Thyroid gland (tissue), 4 donors: Measurements from ENCODE around the gene NECTIN2. TPM values are rescaled to one million over a fixed set of nuclear protein-coding genes. Genes with fewer than 3 reads are reported as not detected.

Experiments
- DNase-seq, 2 donors: peaks; one replicate each; pipeline ENCODE4 v3.0.0-alpha.2; 2019
- H3K27ac ChIP-seq, 3 donors: fragments of 200-600 bp; sonication (generic); 1 replicate in 2 of 3; 2 replicates in 1 of 3; pipeline ENCODE4 v1.5.1; 2016 to 2019; ENCODE audit warnings: mild to moderate bottlenecking in 1 of 3, moderate library complexity in 1 of 3
- H3K27me3 ChIP-seq: fragments of 200-600 bp; sonication (generic); one replicate; pipeline ENCODE4 v1.5.1; 2019
- H3K36me3 ChIP-seq, 2 donors: fragments of 200-600 bp; sonication (generic); one replicate each; pipeline ENCODE4 v1.5.1; 2016 to 2019
- H3K4me1 ChIP-seq, 2 donors: fragments of 200-600 bp; sonication (generic); one replicate each; pipeline ENCODE4 v1.5.1; 2017 to 2019
- H3K4me3 ChIP-seq, 3 donors: fragments of 200-600 bp; sonication (generic); replicated peaks in 1 of 3; 1 replicate in 2 of 3; 2 replicates in 1 of 3; pipeline ENCODE4 v1.5.1; 2016; ENCODE audit warnings: mild to moderate bottlenecking in 1 of 3
- H3K9me3 ChIP-seq: fragments of 200-600 bp; sonication (generic); one replicate; pipeline ENCODE4 v1.5.1; 2017
- CTCF ChIP-seq, 6 experiments: fragments of 200-600 bp in 3 of 6; fragments of 450-650 bp in 3 of 6; sonication (generic) in 3 of 6; IDR thresholded peaks; one replicate each; pipeline ENCODE4 v1.5.1; 2016 to 2019; ENCODE audit warnings: antibody characterized with exemption in 6 of 6, mild to moderate bottlenecking in 2 of 6, inconsistent platforms in 1 of 6, moderate library complexity in 1 of 6
- POLR2A ChIP-seq, 2 donors: fragments of 450-650 bp; IDR thresholded peaks; one replicate each; pipeline ENCODE4 v1.6.1; 2017; ENCODE audit warnings: antibody characterized with exemption in 2 of 2, mild to moderate bottlenecking in 2 of 2, moderate library complexity in 1 of 2
- WGBS, 2 donors: methylation state at CpG; one replicate each; pipeline ENCODE4 v1.1.5; 2017; 5-methylcytosine and 5-hydroxymethylcytosine counted together
- intact Hi-C: fragments of 100-400 bp; cut with DNase I; formaldehyde crosslinking; loops from one replicate; pipeline ENCODE4 v1.15.1; 2023
- total RNA-seq, 4 donors: library from RNA; depleted of rRNA; stranded (reverse); fragments of >200 nt; gene quantifications; one replicate each; pipeline ENCODE4 v1.2.3, GENCODE V29; 2016

Gene NECTIN2
- total RNA-seq, 4 donors from 2014 or later, result 88.6 to 164 (median 117) TPM

- H3K36me3 ChIP-seq, result no peaks in the 10 kb centered on the region
- no peak for DNase-seq
- H3K4me1 ChIP-seq, result peaks cover 0 to 4% of the 10 kb centered on the region in 2 donors
- H3K27ac ChIP-seq, result no peak overlapping the region
- H3K27me3 ChIP-seq, result no peaks in the 10 kb centered on the region
- intact Hi-C loops, result no loop called here
- H3K4me3 ChIP-seq, result no peak overlapping the region
- 89 to 91% methylated on average over 4 of the region's 4 CpGs for WGBS, 2 donors
- H3K9me3 ChIP-seq, result no peaks in the 10 kb centered on the region
- TF ChIP-seq CTCF (IDR thresholded peaks at IDR 0.05), result no peak
- TF ChIP-seq POLR2A (IDR thresholded peaks at IDR 0.05), result no peak
These were observed 85.4 kb downstream of the NECTIN2 start for GRCh38 chr19:44931541-44931940.

Other genes with a start within 250 kb of the NECTIN2 start
- not detected for gene IGSF23, start 232.7 kb upstream of the NECTIN2 start, total RNA-seq
- 10 to 100 TPM; 25.4 to 36.5 (median 30.2) TPM for gene PVR, start 202.4 kb upstream of the NECTIN2 start, total RNA-seq
- gene CEACAM19, start 174.8 kb upstream of the NECTIN2 start, total RNA-seq, result 1 to 10 TPM in 3 of 4 donors, under 1 TPM in 1; 0.78 to 5.5 (median 3.8) TPM
- under 1 TPM in 1 of 4 donors, not detected in 3; 0.40 TPM for gene CEACAM16, start 147.1 kb upstream of the NECTIN2 start, total RNA-seq
- gene BCL3, start 97.6 kb upstream of the NECTIN2 start, total RNA-seq, result 10 to 100 TPM; 12.4 to 56.2 (median 16.8) TPM
- gene CBLC, start 68.4 kb upstream of the NECTIN2 start, total RNA-seq, result 1 to 10 TPM; 2.0 to 5.6 (median 3.1) TPM
- 100 to 1,000 TPM; 156 to 391 (median 285) TPM for gene BCAM, start 37.2 kb upstream of the NECTIN2 start, total RNA-seq
- 10 to 100 TPM; 40.2 to 82.8 (median 58.3) TPM for gene TOMM40, start 45.0 kb downstream of the NECTIN2 start, total RNA-seq
- gene APOE, start 59.5 kb downstream of the NECTIN2 start, total RNA-seq, result 100 to 1,000 TPM; 199 to 635 (median 313) TPM
- gene APOC1, start 68.3 kb downstream of the NECTIN2 start, total RNA-seq, result 100 to 1,000 TPM in 1 of 4 donors, 10 to 100 TPM in 2, 1 to 10 TPM in 1; 4.1 to 113 (median 45.6) TPM
- not detected for gene APOC4, start 95.9 kb downstream of the NECTIN2 start, total RNA-seq
- gene APOC2, start 99.8 kb downstream of the NECTIN2 start, total RNA-seq, result 1 to 10 TPM in 2 of 4 donors, not detected in 2; 1.6 to 3.3 TPM
- gene CLPTM1, start 109.1 kb downstream of the NECTIN2 start, total RNA-seq, result 100 to 1,000 TPM in 2 of 4 donors, 10 to 100 TPM in 2; 65.4 to 117 (median 104) TPM
- gene RELB, start 155.2 kb downstream of the NECTIN2 start, total RNA-seq, result 10 to 100 TPM in 2 of 4 donors, 1 to 10 TPM in 2; 6.7 to 11.3 (median 9.1) TPM
- gene CLASRP, start 192.7 kb downstream of the NECTIN2 start, total RNA-seq, result 10 to 100 TPM; 48.2 to 96.8 (median 95.0) TPM
- 1 to 10 TPM in 1 of 4 donors, under 1 TPM in 2, not detected in 1; 0.34 to 2.1 (median 0.78) TPM for gene ZNF296, start 230.2 kb downstream of the NECTIN2 start, total RNA-seq
- 10 to 100 TPM; 10.6 to 22.7 (median 19.1) TPM for gene GEMIN7, start 233.0 kb downstream of the NECTIN2 start, total RNA-seq
- gene PPP1R37, start 246.9 kb downstream of the NECTIN2 start, total RNA-seq, result 10 to 100 TPM; 34.9 to 59.7 (median 42.9) TPM